SK-N-SH (cell line): Measurements from ENCODE around the gene MAP6. TPM values are rescaled to one million over a fixed set of nuclear protein-coding genes. Genes with fewer than 3 reads are reported as not detected.

Source experiments
- CTCF ChIA-PET: fragments of 300-600, 350-600 bp; formaldehyde crosslinking; extraction: SDS; loops from one replicate; lab custom pipeline; 2021; lab: Yijun Ruan, JAX
- POLR2A ChIA-PET: fragments of 350-600 bp; sonication (Branson Sonifier 250); formaldehyde crosslinking; extraction: SDS; loops from one replicate; lab custom pipeline; 2020; ENCODE audit warnings: antibody characterized with exemption, inconsistent platforms; lab: Yijun Ruan, JAX
- DNase-seq: peaks from one replicate; pipeline ENCODE4 v3.0.0; 2012
- H2AFZ ChIP-seq: fragments of 200-600 bp; sonication (generic); 2 replicates; pipeline ENCODE4 v1.8.1; 2016; ENCODE audit warnings: antibody characterized with exemption, mild to moderate bottlenecking, low read depth
- H3F3A ChIP-seq: fragments of 200-600 bp; sonication (generic); replicated peaks from 2 replicates; pipeline ENCODE3; 2016; ENCODE audit warnings: antibody characterized with exemption, mild to moderate bottlenecking; ENCODE audit not compliant: insufficient read depth
- H3K27ac ChIP-seq, 2 experiments: fragments of 200-500 bp in 1 of 2; fragments of 200-600 bp in 1 of 2; sonication (Bioruptor generic) in 1 of 2; sonication (generic), shearing (Covaris generic) in 1 of 2; 2 replicates each; pipeline versions ENCODE4 v1.5.1 to v1.6.1; 2014 to 2016; ENCODE audit warnings: low read depth in 2 of 2, inconsistent platforms in 1 of 2, low read length in 1 of 2, mild to moderate bottlenecking in 1 of 2, mixed read lengths in 1 of 2
- H3K27me3 ChIP-seq: fragments of 200-600 bp; sonication (generic), shearing (Covaris generic); 2 replicates; pipeline ENCODE4 v1.6.1; 2016; ENCODE audit warnings: mixed run types; ENCODE audit not compliant: insufficient read depth
- H3K36me3 ChIP-seq, 2 experiments: fragments of 200-500 bp in 1 of 2; fragments of 200-600 bp in 1 of 2; sonication (Bioruptor generic) in 1 of 2; sonication (generic) in 1 of 2; replicated peaks in 1 of 2; 2 replicates each; pipeline versions ENCODE3 to v1.5.1; 2014 to 2016; ENCODE audit warnings: low read length in 1 of 2, mild to moderate bottlenecking in 1 of 2; ENCODE audit not compliant: insufficient read depth in 2 of 2, control insufficient read depth in 1 of 2
- H3K4me1 ChIP-seq, 2 experiments: fragments of 200-500 bp in 1 of 2; fragments of 200-600 bp in 1 of 2; sonication (Bioruptor generic) in 1 of 2; sonication (generic), shearing (Covaris generic) in 1 of 2; 2 replicates each; pipeline versions ENCODE4 v1.5.1 to v1.6.1; 2014 to 2016; ENCODE audit warnings: low read depth in 1 of 2, low read length in 1 of 2, mixed run types in 1 of 2; ENCODE audit not compliant: insufficient read depth in 2 of 2, control insufficient read depth in 1 of 2
- H3K4me2 ChIP-seq: fragments of 200-600 bp; sonication (generic), shearing (Covaris generic); 2 replicates; pipeline ENCODE4 v1.6.1; 2017; ENCODE audit warnings: mixed run types
- H3K4me3 ChIP-seq, 2 experiments: fragments of 200-500 bp in 1 of 2; fragments of 200-600 bp in 1 of 2; sonication (Bioruptor generic) in 1 of 2; sonication (generic), shearing (Covaris generic) in 1 of 2; 2 replicates each; pipeline versions ENCODE4 v1.5.1 to v1.8.1; 2014 to 2016; ENCODE audit warnings: low read depth in 2 of 2, inconsistent platforms in 1 of 2, low read length in 1 of 2, mild to moderate bottlenecking in 1 of 2, mixed read lengths in 1 of 2, moderate library complexity in 1 of 2
- H3K79me2 ChIP-seq: fragments of 200-600 bp; sonication (generic); 2 replicates; pipeline ENCODE4 v1.8.1; 2017; ENCODE audit warnings: mild to moderate bottlenecking; ENCODE audit not compliant: insufficient read depth
- H3K9ac ChIP-seq: fragments of 200-600 bp; sonication (generic); 2 replicates; pipeline ENCODE4 v1.6.1; 2017; ENCODE audit warnings: mixed run types
- H3K9me2 ChIP-seq: fragments of 200-600 bp; sonication (generic); 2 replicates; pipeline ENCODE4 v1.6.1; 2017; ENCODE audit warnings: mixed run types
- H3K9me3 ChIP-seq: fragments of 200-600 bp; sonication (generic); 2 replicates; pipeline ENCODE4 v1.6.1; 2017; ENCODE audit warnings: mixed run types, mild to moderate bottlenecking, moderate library complexity
- H4K20me1 ChIP-seq: fragments of 200-600 bp; sonication (generic); 2 replicates; pipeline ENCODE4 v1.6.1; 2017; ENCODE audit warnings: mild to moderate bottlenecking, mixed run types; ENCODE audit not compliant: insufficient read depth
- ELF1 ChIP-seq: IDR thresholded peaks from 2 replicates; pipeline ENCODE4 v1.4.0; 2012
- FOSL2 ChIP-seq: IDR thresholded peaks from 2 replicates; pipeline ENCODE4 v1.4.0; 2012; ENCODE audit warnings: low read depth, mild to moderate bottlenecking, moderate library complexity, borderline replicate concordance
- FOXJ3 ChIP-seq: sonication (generic); formaldehyde crosslinking; IDR thresholded peaks from 2 replicates; pipeline ENCODE4 v1.5.1; 2020; ENCODE audit warnings: mild to moderate bottlenecking, missing genetic modification reagents
- FOXM1 ChIP-seq: IDR thresholded peaks from 2 replicates; pipeline ENCODE4 v1.4.0; 2012; ENCODE audit warnings: low read depth, mild to moderate bottlenecking
- GATA2 ChIP-seq: sonication (generic); formaldehyde crosslinking; IDR thresholded peaks from 2 replicates; pipeline ENCODE4 v1.5.0; 2020; ENCODE audit warnings: mild to moderate bottlenecking, missing genetic modification reagents
- JUND ChIP-seq: IDR thresholded peaks from 2 replicates; pipeline ENCODE4 v1.4.0; 2012
- NFIC ChIP-seq: IDR thresholded peaks from 2 replicates; pipeline ENCODE4 v1.4.0; 2012; ENCODE audit warnings: borderline replicate concordance
- NRF1 ChIP-seq: IDR thresholded peaks from 2 replicates; pipeline ENCODE4 v1.6.1; 2012; ENCODE audit warnings: low read depth, mild to moderate bottlenecking, low read length
- PBX3 ChIP-seq: IDR thresholded peaks from 2 replicates; pipeline ENCODE4; 2012
- POLR2AphosphoS5 ChIP-seq: IDR thresholded peaks from 2 replicates; pipeline ENCODE4 v1.6.1; 2012; ENCODE audit warnings: low read depth, low read length
- RAD21 ChIP-seq: IDR thresholded peaks from 2 replicates; pipeline ENCODE4 v1.6.1; 2012; ENCODE audit warnings: mild to moderate bottlenecking, low read length
- RXRA ChIP-seq: IDR thresholded peaks from 2 replicates; pipeline ENCODE4 v1.4.0; 2012; ENCODE audit warnings: low read depth, mild to moderate bottlenecking, borderline replicate concordance
- SIN3A ChIP-seq: IDR thresholded peaks from 2 replicates; pipeline ENCODE4 v1.6.1; 2012; ENCODE audit warnings: low read depth, mild to moderate bottlenecking, low read length, moderate library complexity, borderline replicate concordance
- SMC3 ChIP-seq: IDR thresholded peaks from 2 replicates; pipeline ENCODE4 v1.6.1; 2012; ENCODE audit warnings: low read depth, low read length, improper control_type of control experiment
- TAF1 ChIP-seq: IDR thresholded peaks from 2 replicates; pipeline ENCODE4 v1.6.1; 2012; ENCODE audit warnings: low read depth, mild to moderate bottlenecking, low read length, moderate library complexity, borderline replicate concordance
- TCF12 ChIP-seq: IDR thresholded peaks from 2 replicates; pipeline ENCODE4 v1.4.0; 2012
- YY1 ChIP-seq: IDR thresholded peaks from 2 replicates; pipeline ENCODE4 v1.4.0; 2012; ENCODE audit warnings: low read depth, mild to moderate bottlenecking
- WGBS: methylation state at CpG from one replicate; pipeline ENCODE4 v1.1.6; 2017; ENCODE audit warnings: low lambda C conversion rate; 5-methylcytosine and 5-hydroxymethylcytosine counted together
- polyA plus RNA-seq, 3 experiments: library from polyadenylated mRNA; depleted of rRNA; stranded (reverse); fragments of >200 nt; gene quantifications; 2 replicates each; pipeline ENCODE4 v1.2.3, GENCODE V29; 2012
- TF ChIP-seq, protein P1 (sequence below): fragments of 200-600 bp; sonication (generic); IDR thresholded peaks from 2 replicates; pipeline ENCODE4 v1.6.1; 2017; ENCODE audit warnings: antibody characterized with exemption, mild to moderate bottlenecking, moderate library complexity

The MAP6 gene
- polyA plus RNA-seq, 1 of the 3 experiments (the other 2 are of a cell fraction), result 11.1 TPM

- 72% methylated on average over 11 of the region's 11 CpGs for WGBS
- no peaks in the 10 kb centered on the region for H3F3A ChIP-seq
- H3K36me3 ChIP-seq, result no peaks in the 10 kb centered on the region
- TF ChIP-seq FOXJ3 (no peak), FOXM1 (no peak), YY1 (no peak), SIN3A (no peak), POLR2AphosphoS5 (no peak), RAD21 (no peak), PBX3 (no peak), JUND (no peak), TCF12 (no peak), GATA2 (CRISPR knock-in tag) (no peak), NFIC (no peak), FOSL2 (no peak), RXRA (no peak), TAF1 (no peak), ELF1 (no peak), SMC3 (no peak), NRF1 (no peak)
- TF ChIP-seq, protein P1, sequence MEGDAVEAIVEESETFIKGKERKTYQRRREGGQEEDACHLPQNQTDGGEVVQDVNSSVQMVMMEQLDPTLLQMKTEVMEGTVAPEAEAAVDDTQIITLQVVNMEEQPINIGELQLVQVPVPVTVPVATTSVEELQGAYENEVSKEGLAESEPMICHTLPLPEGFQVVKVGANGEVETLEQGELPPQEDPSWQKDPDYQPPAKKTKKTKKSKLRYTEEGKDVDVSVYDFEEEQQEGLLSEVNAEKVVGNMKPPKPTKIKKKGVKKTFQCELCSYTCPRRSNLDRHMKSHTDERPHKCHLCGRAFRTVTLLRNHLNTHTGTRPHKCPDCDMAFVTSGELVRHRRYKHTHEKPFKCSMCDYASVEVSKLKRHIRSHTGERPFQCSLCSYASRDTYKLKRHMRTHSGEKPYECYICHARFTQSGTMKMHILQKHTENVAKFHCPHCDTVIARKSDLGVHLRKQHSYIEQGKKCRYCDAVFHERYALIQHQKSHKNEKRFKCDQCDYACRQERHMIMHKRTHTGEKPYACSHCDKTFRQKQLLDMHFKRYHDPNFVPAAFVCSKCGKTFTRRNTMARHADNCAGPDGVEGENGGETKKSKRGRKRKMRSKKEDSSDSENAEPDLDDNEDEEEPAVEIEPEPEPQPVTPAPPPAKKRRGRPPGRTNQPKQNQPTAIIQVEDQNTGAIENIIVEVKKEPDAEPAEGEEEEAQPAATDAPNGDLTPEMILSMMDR, result no peak
- H4K20me1 ChIP-seq, result no peaks in the 10 kb centered on the region
- no peaks in the 10 kb centered on the region for H3K9me3 ChIP-seq
- H3K79me2 ChIP-seq, result no peaks in the 10 kb centered on the region
- H3K9ac ChIP-seq, result no peak overlapping the region
- no peak overlapping the region for H2AFZ ChIP-seq
- no peak for DNase-seq
- ChIA-PET CTCF (interaction anchor here (1.2 to 4.3 kb wide), 4 partner anchors 8 to 105 kb away, joined by 3 to 27 read pairs (median 7); partner anchors contain the start of gene KLHL35), POLR2A (no interaction called here)
- no peak overlapping the region for H3K4me2 ChIP-seq
- no peaks in the 10 kb centered on the region for H3K27me3 ChIP-seq
- no peak overlapping the region for H3K27ac ChIP-seq
- H3K4me3 ChIP-seq, result no peak overlapping the region
- H3K4me1 ChIP-seq, result peaks cover 0 to 14% of the 10 kb centered on the region in 2 experiments; a peak in 1 of 4 replicates
- H3K9me2 ChIP-seq, result no peaks in the 10 kb centered on the region
Measured at GRCh38 chr11:75538150-75538942, 130.5 kb downstream of the MAP6 start.
